Stimulated activated naive B cell treated with anti-CD40 and anti-IgM and Interleukin-4, amounts not matched to agents 10 μg/mL and 1 μg/mL and 100 μg/mL, for 72 hours (primary cell): ENCODE data around the gene WDR72.
"Not testable (repeated sequence)": the region's sequence is repeated elsewhere in the genome, so short reads cannot be mapped to it uniquely, and the experiment has no call there.

Experiments
- ATAC-seq, 2 donors: fragments of 150-1000 bp; cut with Tn5 transposase; replicated peaks; 2 replicates each; pipeline ENCODE4 v1.10.0; 2021; ENCODE audit warnings: moderate library complexity in 1 of 2
- DNase-seq: peaks from one replicate; pipeline ENCODE4 v3.0.0; 2021
- H3K27ac Mint-ChIP-seq: one replicate; pipeline ENCODE4 v1.8.0; 2022; ENCODE audit warnings: mild to moderate bottlenecking, mixed read lengths
- H3K27me3 Mint-ChIP-seq, 2 donors: one replicate each; pipeline ENCODE4 v1.8.0; 2022; ENCODE audit warnings: mixed read lengths in 2 of 2
- H3K36me3 Mint-ChIP-seq, 2 donors: one replicate each; pipeline ENCODE4 v1.8.0; 2022; ENCODE audit warnings: mixed read lengths in 2 of 2, mild to moderate bottlenecking in 1 of 2
- H3K4me1 Mint-ChIP-seq, 2 donors: one replicate each; pipeline ENCODE4 v1.8.0; 2022; ENCODE audit warnings: mixed read lengths in 2 of 2, mild to moderate bottlenecking in 1 of 2
- H3K4me3 Mint-ChIP-seq, 2 donors: one replicate each; pipeline ENCODE4 v1.8.0; 2022; ENCODE audit warnings: mild to moderate bottlenecking in 2 of 2, mixed read lengths in 2 of 2, moderate library complexity in 1 of 2
- H3K9me3 Mint-ChIP-seq, 2 donors: one replicate each; pipeline ENCODE4 v1.8.0; 2022; ENCODE audit warnings: mixed read lengths in 2 of 2, mild to moderate bottlenecking in 1 of 2

Gene WDR72

DNA sequence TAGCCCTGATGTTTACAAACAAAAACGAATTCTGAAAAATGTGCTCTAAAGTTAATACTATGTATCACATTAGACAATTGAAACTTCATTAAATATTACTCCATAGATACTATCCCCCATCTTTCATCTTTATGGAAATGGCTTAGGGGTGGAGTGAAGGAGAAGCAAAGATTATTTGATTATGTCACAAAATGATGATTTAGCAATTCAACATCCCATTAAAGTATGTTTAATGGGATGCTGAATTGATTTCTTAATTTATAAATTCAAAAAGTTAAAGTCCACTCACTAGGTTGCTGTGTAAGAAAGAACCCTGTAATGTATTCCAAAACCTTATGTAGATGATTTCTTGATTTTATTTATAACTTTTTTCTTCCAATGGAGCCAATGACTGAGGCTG is 201.1 kb downstream of the WDR72 start:
- Mint-ChIP-seq H3K36me3 (no peaks in the 10 kb centered on the region), H3K4me1 (no peaks in the 10 kb centered on the region), H3K9me3 (no peaks in the 10 kb centered on the region), H3K4me3 (no peak overlapping the region), H3K27me3 (peaks cover 0 to 8% of the 10 kb centered on the region in 2 donors), H3K27ac (no peak overlapping the region)
- ATAC-seq (no peak), DNase-seq (no peak)

DNA sequence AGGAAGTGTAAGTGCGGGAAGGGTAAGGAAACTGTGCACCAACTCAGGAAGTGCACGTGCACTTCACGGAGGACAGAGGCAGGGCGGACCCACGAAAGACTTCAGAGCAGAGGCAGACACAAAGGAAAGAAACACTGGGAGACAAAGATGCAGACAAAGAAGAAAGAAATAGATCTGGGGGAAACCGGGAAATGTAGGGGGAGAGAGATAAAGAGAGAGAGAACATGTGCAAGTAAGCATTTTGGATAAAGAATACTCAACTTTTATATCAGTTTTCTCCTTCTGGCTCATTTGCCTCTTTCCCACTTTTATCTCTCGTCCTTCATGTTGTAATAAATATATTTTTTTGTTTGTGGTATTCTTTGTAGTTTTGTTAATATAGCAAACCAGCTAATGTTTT is 204.2 kb downstream of the WDR72 start:
- Mint-ChIP-seq H3K4me1 (no peaks in the 10 kb centered on the region), H3K27ac (no peak overlapping the region), H3K9me3 (no peaks in the 10 kb centered on the region), H3K36me3 (no peaks in the 10 kb centered on the region), H3K4me3 (no peak overlapping the region), H3K27me3 (peaks cover 0 to 8% of the 10 kb centered on the region in 2 donors)
- DNase-seq (no peak), ATAC-seq (no peak)

DNA sequence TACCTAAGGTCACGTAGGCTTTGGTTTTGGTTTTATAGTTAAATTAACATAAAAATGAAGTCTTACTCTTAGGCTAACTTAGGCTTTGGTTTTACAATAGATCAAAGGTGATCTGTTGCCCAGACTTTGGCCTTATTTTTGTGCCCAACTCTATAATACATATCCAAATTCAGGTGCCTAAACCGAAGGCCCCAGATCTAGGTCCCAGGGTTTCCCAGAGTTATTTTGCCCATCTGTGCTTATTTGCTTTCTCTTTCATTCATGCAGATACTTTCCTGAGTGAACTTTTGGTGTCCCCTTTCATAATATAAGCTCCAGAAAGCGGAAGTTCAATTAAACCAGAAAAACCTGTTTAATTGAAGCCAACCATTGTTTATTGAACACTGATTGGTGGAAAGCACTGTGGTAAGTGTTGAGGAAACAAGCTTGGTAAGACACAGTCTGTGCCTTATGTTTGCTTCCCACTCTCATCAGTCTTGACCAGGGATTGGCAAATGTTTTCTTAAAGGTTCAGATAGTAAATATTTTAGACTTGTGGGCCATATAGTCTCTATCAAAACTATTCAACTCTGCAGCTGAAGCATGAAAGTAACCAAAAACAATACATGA is 209.7 kb downstream of the WDR72 start:
- Mint-ChIP-seq H3K4me3 (no peak overlapping the region), H3K4me1 (no peaks in the 10 kb centered on the region), H3K27ac (no peak overlapping the region), H3K36me3 (no peaks in the 10 kb centered on the region), H3K27me3 (peaks cover 0 to 5% of the 10 kb centered on the region in 2 donors), H3K9me3 (no peaks in the 10 kb centered on the region)
- ATAC-seq (peak in 1 of 2 donors; percentile 27), DNase-seq (no peak)

DNA sequence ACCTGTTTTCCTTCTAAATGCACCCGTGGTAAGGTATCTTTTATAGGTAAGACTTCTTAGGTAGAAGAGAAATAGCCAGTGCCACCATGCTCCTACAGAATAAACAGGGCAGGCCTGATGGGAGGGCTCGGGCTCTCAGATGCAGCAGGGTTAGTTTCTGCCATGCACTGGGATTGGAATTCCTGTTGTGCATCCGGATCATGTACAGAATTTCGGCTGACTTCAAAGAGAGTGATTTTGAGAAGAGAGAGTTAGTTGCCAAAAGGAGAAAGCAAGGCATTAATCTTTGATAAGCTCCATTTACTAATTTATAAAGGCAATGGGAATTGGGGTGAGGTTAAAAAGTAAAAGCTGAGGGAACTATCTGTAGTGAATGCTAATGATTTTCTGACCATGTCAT is 211.2 kb downstream of the WDR72 start:
- DNase-seq = no peak
- Mint-ChIP-seq H3K27ac (no peak overlapping the region), H3K4me1 (no peaks in the 10 kb centered on the region), H3K9me3 (peaks cover 0 to 3% of the 10 kb centered on the region in 2 donors), H3K27me3 (no peaks in the 10 kb centered on the region), H3K36me3 (no peaks in the 10 kb centered on the region), H3K4me3 (no peak overlapping the region)
- ATAC-seq = no peak

DNA sequence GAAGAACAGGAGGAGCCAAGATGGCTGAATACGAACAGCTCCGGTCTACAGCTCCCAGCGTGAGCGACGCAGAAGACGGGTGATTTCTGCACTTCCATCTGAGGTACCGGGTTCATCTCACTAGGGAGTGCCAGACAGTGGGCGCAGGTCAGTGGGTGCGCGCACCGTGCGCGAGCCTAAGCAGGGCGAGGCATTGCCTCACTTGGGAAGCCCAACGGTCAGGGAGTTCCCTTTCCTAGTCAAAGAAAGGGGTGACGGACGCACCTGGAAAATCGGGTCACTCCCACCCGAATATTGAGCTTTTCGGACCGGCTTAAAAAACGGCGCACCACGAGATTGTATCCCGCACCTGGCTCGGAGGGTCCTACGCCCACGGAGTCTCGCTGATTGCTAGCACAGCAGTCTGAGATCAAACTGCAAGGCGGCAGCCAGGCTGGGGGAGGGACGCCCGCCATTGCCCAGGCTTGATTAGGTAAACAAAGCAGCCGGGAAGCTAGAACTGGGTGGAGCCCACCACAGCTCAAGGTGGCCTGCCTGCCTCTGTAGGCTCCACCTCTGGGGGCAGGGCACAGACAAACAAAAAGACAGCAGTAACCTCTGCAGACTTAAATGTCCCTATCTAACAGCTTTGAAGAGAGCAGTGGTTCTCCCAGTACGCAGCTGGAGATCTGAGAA is 218.7 kb downstream of the WDR72 start:
- not testable (repeated sequence) for ATAC-seq, H3K4me3 Mint-ChIP-seq, DNase-seq, H3K9me3 Mint-ChIP-seq, H3K27me3 Mint-ChIP-seq, H3K4me1 Mint-ChIP-seq, H3K27ac Mint-ChIP-seq, H3K36me3 Mint-ChIP-seq

DNA sequence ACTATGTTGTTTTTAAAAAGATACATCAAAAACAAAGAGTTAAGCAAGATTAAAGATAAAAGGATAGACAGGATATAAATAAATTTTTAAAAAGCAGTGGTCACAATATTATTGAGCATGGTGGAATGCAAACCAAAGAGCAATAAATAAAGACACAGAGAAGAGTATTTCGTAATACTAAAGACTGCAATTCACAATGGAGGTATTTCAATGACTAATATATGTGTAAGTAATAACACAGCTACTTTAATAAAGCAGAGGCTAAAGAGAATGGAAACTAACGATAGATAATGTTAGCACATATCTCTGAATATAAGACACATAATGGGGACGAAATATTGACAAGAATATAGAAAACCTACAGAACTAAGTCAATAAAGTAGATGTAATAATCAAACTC is 219.6 kb downstream of the WDR72 start:
- H3K4me3 Mint-ChIP-seq = no peak overlapping the region
- no peaks in the 10 kb centered on the region for H3K36me3 Mint-ChIP-seq
- DNase-seq = no peak
- peaks cover 0 to 9% of the 10 kb centered on the region in 2 donors for H3K4me1 Mint-ChIP-seq
- peaks cover 4 to 5% of the 10 kb centered on the region in 2 donors for H3K9me3 Mint-ChIP-seq
- no peak for ATAC-seq
- peaks cover 0 to 6% of the 10 kb centered on the region in 2 donors for H3K27me3 Mint-ChIP-seq
- H3K27ac Mint-ChIP-seq = no peak overlapping the region

DNA sequence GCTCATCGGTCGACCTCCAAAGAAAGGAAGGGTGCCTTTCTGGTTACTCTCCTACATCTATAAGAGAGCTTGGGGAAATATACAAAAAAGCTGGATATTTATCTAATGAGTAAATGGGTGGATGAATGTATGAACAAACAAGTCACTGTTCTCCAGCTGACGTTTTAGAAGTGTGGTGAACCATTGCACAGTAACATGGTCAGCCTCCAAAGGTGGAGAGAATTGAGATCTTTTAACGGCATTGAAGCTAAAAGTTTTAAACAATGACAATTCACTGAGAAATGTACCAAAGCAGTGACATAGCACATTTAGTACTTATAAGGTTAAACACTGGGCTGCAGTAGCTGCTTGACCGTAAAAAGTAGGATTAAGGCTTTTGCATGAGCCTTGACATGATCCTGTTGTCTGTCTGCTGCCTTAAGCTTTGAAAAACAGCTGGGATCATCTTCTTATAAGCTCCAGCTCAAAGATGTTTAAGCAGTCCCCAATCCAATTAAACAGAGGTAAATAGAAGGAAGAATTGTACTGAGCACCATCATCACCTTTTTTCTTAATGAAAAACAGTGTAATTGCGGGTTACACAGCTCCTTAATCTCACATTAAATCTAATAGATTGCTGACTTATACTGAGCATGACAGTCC is 222.9 kb downstream of the WDR72 start:
- Mint-ChIP-seq H3K4me3 (no peak overlapping the region), H3K27ac (no peak overlapping the region), H3K4me1 (peaks cover 0 to 9% of the 10 kb centered on the region in 2 donors), H3K9me3 (peaks cover 2 to 4% of the 10 kb centered on the region in 2 donors), H3K27me3 (peaks cover 0 to 6% of the 10 kb centered on the region in 2 donors), H3K36me3 (no peaks in the 10 kb centered on the region)
- DNase-seq = no peak
- no peak for ATAC-seq

DNA sequence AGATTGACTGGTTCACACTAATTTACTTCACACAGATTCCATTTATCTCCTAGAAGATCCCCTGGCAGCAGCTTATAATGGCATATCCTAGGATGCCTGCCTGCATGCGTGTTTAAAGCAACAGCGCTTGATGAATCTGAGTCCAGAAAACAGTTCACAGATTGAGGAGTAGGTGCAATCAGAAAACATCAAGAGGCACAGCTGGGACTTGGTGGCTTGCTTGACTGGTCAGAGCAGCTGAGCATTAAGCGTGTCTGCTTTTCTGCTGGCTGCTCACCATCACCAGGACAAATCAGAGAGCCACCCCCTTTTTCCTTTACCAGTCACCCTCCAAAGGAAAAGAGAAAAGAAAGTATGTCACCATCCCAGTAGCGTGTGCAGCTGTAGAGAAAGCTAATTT is 223.6 kb downstream of the WDR72 start:
- Mint-ChIP-seq H3K27me3 (peaks cover 0 to 6% of the 10 kb centered on the region in 2 donors), H3K9me3 (peaks cover 2 to 4% of the 10 kb centered on the region in 2 donors), H3K4me3 (no peak overlapping the region), H3K36me3 (no peaks in the 10 kb centered on the region), H3K4me1 (peaks cover 0 to 9% of the 10 kb centered on the region in 2 donors), H3K27ac (no peak overlapping the region)
- ATAC-seq = no peak
- DNase-seq = no peak

DNA sequence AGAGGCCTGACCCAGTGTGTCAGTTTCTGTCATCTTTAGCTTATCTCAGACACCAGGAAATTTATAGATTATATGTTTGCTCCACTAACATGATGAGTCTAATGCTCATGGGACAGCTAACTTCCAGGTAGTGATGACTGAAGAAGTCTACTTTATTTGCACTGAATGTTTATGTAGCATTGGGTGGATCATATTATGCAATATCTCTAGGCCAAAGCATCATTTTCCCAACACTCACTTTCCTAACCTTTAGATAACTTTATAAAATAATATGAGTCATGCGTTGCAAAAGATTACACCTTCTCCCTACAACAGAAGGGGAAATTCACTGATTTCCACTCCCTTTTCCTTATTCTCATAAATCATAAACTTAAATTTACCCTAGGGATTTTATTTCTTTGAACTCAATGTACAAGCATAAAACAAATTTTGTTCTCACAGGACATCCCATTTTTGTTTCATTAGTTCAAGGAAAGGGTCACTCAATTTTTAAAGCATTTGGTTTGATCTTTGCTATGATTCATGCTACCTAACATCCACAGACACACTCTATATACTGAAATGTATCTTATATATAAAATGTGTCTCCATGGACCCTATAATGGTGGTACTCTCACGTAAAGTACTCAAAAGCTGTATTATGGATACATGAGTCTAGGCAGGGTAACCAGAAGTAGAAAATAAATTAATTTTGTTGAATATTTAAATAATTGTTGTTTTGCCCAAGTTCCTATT is 225.2 kb downstream of the WDR72 start:
- Mint-ChIP-seq H3K27me3 (no peaks in the 10 kb centered on the region), H3K9me3 (no peaks in the 10 kb centered on the region), H3K27ac (no peak overlapping the region), H3K4me1 (peaks cover 0 to 9% of the 10 kb centered on the region in 2 donors), H3K36me3 (no peaks in the 10 kb centered on the region), H3K4me3 (no peak overlapping the region)
- DNase-seq = no peak
- ATAC-seq = no peak

DNA sequence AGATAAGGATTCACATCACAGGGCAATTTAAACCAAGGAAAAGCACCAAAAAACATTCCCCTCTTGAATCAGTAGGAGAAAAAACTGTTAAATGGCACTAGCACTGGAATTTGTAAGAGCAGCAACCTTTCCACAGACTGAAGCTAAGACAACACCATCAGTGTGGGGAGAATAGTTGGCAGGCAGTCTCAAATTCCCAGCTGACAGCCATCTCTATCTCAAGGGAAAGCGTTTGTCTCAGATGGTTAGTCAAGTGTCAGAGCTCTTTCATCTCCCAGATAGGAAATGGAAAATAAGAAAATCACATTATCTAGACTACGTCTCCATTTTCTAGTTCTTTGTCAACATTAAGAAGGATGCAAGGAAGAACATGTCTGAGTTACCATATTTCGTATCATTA is 228.7 kb downstream of the WDR72 start:
- Mint-ChIP-seq H3K4me1 (peaks cover 0 to 4% of the 10 kb centered on the region in 2 donors), H3K27me3 (no peaks in the 10 kb centered on the region), H3K9me3 (no peaks in the 10 kb centered on the region), H3K36me3 (no peaks in the 10 kb centered on the region), H3K4me3 (no peak overlapping the region), H3K27ac (no peak overlapping the region)
- no peak for DNase-seq
- no peak for ATAC-seq

DNA sequence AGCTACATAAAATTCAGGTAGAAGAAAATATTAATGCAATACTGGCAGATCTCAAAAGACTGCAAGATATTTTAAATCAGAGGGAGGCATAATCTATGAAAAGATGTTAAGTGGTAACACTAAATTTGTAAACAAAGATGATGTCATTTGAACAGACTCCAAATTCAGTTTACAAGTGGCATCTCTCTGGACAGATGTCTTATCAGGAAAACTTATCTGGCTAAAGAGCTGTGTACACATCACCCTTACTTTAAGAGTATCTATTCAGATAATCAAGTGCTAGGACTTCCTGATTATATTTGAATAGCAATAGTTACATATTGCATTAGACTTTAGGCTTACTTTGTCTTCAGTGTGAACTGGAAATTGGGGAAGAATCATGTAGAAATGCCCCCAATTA is 231.5 kb downstream of the WDR72 start:
- H3K9me3 Mint-ChIP-seq = no peaks in the 10 kb centered on the region
- DNase-seq (no peak), ATAC-seq (no peak)
- no peaks in the 10 kb centered on the region for H3K4me1 Mint-ChIP-seq
- no peaks in the 10 kb centered on the region for H3K36me3 Mint-ChIP-seq
- no peak overlapping the region for H3K4me3 Mint-ChIP-seq
- no peak overlapping the region for H3K27ac Mint-ChIP-seq
- H3K27me3 Mint-ChIP-seq = no peaks in the 10 kb centered on the region

DNA sequence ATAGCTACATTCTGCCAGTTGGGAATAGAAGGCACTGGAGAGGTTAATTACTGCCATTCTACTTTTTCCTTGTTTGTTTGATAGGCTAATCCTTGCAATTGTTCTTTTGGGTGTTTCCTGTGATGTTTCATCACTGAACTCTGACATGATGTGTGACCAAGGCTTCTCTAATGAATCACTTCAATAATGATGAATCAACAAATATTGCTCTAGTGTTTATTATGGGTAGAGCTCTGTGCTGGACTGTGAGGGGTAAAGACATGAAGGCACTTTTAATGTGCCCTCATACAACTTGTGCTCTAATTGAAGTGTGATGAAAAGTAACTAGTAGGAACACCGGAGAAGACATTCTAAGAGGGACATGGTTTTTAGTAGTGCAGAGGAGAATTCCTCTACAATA is 233.6 kb downstream of the WDR72 start:
- Mint-ChIP-seq H3K27me3 (no peaks in the 10 kb centered on the region), H3K36me3 (no peaks in the 10 kb centered on the region), H3K4me3 (no peak overlapping the region), H3K4me1 (no peaks in the 10 kb centered on the region), H3K27ac (no peak overlapping the region), H3K9me3 (no peaks in the 10 kb centered on the region)
- no peak for DNase-seq
- ATAC-seq = no peak

DNA sequence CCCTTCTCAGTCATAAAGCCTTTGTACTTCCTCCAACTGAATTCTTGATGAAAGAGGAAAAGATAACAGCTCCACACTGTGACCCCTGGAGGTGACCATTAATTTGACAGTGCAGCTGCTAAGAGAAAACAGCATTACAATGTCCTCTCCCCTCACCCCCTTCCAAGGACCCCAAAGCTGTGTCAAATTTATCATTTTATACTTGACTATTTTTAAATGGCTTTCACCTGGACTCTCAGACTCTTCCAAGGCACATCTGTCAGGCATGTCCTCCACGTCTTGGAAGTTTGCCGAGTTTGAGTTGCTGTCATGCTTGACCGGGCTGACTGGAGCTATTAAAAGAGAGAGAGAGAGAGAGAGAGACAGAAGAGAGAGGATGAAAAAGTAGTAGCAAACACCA is 236.5 kb downstream of the WDR72 start:
- no peaks in the 10 kb centered on the region for H3K36me3 Mint-ChIP-seq
- DNase-seq (no peak), ATAC-seq (no peak)
- no peaks in the 10 kb centered on the region for H3K27me3 Mint-ChIP-seq
- no peak overlapping the region for H3K27ac Mint-ChIP-seq
- H3K9me3 Mint-ChIP-seq = no peaks in the 10 kb centered on the region
- no peak overlapping the region for H3K4me3 Mint-ChIP-seq
- no peaks in the 10 kb centered on the region for H3K4me1 Mint-ChIP-seq

DNA sequence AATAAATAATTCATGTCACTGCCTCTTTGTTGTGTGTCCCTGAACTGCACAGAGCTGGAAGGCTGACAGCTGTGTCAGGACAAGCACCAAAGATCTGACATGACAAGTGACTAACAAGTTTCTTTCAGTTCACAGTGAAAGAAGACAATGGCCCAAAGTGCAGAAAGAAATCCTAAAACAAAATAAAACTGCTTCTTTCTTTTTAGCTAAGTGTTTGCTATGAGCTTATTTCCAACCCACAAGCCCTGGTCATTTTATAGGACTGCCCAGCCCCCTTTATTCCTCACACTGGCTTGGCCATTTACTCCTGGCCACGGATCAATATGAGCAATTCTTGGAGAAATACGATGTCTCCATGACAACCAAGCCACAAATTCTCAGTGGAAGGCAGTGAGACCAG is 238.5 kb downstream of the WDR72 start:
- DNase-seq (no peak), ATAC-seq (no peak)
- Mint-ChIP-seq H3K4me3 (no peak overlapping the region), H3K27me3 (no peaks in the 10 kb centered on the region), H3K36me3 (no peaks in the 10 kb centered on the region), H3K4me1 (no peaks in the 10 kb centered on the region), H3K27ac (no peak overlapping the region), H3K9me3 (no peaks in the 10 kb centered on the region)
